ENCODE results near the gene GABRD.

Gene GABRD

DNA sequence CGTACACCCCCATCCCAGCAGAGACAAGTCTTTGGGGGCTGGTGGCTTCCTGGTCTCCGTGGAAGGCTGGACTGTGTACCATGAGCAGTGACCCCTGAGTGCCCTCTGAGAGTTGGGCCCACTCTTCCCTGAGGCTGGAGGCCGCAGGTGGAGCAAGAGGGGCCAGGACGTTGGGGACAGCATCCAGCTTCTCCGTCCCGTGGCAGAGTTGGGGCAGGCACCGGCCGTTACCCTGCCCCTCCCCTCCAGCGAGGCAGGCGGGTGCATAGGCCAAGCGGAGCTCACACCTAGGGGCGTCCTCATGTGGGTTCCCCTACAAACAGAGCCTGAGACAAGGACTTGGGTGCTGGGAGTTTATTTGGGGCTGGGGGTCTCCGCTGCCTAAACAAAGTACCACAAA lies 14.0 kb downstream of the GABRD start:
- no peak for DNase-seq (ENCODE audit: insufficient read length, low spot score)

DNA sequence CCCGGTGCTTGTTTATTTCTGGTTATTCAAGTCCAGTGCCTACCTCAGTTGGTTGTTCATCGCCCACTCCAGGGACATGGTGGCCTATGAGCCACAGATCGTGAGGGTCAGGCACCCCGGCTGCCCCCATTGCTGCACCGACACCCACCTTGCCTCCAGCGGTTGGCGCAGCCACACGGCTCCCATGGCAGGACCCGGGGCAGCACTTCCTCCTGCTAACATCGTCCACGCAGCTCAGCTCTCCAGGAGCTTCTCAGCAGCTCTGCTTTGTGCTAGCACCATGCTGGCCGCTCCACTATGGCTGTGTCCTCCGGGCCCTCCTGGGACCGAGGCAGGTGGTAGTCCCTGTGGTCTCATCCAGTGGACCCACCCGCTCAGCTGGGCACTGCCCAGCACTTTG lies 17.1 kb downstream of the GABRD start:
- FAIRE-seq (no peak), DNase-seq (ENCODE audit: insufficient read length, low spot score) (no peak)

More for the DNA sequence above, 14.0 kb downstream of the GABRD start:
- FAIRE-seq: no peak

DNA sequence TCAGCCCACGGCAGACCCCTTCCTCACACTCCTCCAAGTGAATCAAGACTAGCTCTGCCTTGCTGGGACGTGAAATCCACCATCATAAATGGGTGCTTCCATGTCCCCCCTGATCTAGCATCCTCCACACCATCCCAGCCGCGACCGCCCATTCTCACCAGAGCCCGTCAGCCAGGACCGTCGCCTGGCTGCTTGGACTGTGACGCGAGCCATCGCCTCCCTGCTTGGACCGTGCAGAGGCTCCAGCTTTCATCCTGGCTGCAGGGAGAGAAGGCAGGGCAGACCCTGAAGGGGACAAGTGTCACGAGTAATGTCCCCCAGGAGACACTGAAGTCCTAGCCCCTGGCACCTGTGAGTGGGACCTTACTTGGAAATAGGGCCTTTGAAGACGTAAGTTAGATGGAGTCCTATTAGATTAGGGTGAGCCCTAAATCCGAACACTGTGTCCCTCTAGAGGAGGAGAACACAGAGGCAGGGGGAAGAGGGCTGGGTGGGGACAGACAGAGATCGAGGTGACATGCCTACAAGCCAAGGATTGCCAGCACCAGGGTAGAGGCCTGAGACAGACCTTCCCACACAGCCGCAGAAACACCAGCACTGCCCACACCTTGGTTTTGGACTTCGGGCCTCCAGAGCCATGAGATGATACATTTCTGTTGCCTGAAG lies 18.3 kb downstream of the GABRD start:
- FAIRE-seq: no peak
- DNase-seq (ENCODE audit: insufficient read length, low spot score): no peak

DNA sequence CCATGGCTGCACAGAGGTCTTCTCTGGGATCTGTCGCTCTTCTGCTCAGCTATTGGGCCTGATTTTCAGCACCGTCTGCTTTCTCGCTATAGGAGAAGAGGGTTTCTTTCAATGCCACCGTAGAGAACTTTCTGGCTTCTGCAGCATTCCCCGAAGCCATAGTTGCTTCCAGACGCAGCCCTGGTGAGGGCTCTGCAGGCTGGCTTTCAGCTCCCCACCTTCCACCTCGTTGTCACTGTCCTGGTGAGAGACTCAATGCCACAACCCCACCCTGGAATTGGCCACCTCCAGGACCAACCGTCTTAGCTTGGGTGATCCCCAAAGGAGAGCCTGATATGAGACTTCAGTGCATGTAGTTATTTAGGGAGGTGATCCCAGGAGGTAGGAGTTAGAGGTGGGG lies 19.1 kb downstream of the GABRD start:
- DNase-seq (ENCODE audit: insufficient read length, low spot score) (no peak), FAIRE-seq (no peak)

DNA sequence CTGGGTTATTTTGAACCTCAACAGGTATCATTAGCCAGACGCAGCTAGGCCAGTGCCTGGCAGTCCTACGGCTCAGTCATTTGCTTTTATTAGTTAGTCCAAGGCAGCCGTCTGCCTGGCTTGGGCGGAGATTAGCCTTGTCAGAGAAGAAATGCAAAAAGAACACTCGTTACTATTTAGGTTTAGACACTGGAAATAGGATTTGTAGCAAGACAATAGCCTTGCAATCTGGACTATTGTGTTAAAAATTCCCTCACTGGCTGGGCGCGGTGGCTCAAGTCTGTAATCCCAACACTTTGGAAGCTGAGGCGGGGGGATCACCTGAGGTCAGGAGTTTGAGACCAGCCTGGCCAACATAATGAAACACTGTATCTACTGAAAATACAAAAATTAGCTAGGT lies 20.1 kb downstream of the GABRD start:
- FAIRE-seq: no peak

DNA sequence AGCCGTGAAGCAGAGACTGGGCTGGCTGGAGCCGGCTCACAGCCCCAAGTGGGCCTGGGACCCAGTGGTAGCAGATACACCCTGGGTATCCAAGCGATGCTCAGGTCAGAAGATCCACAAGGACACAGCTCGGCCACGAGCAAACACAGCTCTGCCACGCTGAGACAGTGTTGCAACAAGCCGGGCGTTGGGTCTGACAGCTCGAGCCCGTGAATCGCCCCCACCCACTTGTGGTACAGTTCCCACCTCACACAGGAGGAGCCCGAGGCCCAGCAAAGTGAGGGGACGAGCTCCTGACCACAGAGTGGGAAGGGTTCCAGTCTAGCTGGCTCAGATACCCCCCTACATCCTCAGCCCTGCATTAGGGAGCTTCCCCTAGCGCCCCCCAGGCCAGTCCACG lies 22.2 kb downstream of the GABRD start:
- no peak for DNase-seq (ENCODE audit: insufficient read length, low spot score)
- no peak for FAIRE-seq

More for the DNA sequence above, 20.1 kb downstream of the GABRD start:
- DNase-seq (ENCODE audit: insufficient read length, low spot score): no peak

DNA sequence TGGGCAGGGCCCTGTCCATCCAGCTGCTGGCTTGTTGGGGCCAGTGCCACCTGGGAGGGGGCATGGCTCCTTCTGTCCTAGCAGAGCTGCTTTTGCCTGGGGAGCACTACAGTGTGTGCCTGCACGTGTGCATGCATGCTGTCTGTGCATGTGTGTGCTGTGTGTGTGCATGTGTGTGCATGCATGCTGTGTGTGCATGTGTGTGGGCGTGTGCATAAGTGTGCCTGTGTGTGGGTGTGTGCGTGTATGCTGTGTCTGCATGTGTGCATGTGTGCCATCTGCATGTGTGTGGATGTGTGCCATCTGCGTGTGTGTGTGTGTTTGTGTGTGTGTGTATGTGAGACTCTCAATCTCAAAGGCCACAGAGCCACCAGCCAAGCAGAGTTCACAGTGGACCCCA lies 22.7 kb downstream of the GABRD start:
- DNase-seq (ENCODE audit: insufficient read length, low spot score) (no peak), FAIRE-seq (no peak)

DNA sequence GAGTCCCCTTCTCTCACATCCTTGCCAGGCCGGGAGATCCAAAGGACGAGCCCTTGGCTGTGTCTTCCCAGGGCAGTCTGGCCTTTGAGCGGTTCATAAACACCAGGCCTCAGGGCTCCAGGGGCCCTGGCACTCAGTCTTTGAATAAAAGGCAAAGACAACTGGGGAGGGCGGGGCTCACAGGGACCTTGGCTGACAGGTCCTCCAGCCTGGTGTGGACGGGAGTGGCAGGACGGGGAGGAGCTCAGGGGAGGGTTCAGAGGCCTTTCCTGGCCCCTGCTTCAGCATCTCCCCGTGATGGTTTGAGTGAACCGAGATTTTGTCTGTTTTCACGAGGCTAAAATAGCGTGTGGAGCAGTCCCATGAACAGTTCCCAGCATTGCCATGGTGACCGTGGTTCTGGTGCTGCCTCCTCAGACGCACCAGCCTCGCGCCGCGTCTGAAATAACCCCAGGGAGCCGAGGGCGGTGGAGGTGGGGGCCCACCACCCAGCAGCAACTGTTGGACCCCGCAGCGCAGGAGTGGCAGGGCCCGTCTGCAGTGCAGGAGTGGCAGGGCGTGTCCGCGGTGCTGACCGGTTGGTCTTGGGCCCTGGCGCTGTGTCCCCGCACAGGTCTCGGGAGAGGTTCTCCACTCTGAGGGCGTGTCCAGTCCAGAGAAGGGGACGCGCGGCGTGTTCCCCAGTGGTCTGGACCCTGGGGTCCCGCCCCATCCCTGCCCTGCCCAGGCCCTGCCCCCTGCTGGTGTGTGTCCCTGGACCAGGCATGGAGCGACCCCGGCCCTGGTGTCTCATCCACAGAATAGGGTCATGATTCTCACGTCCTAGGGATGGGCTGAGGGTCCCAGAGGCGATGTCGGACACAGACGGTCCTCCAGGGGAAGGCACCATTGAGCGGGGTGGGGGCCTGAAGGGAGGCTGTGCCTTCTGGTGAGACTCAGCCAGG lies 24.0 kb downstream of the GABRD start:
- DNase-seq (ENCODE audit: insufficient read length, low spot score): no peak
- FAIRE-seq: no peak

DNA sequence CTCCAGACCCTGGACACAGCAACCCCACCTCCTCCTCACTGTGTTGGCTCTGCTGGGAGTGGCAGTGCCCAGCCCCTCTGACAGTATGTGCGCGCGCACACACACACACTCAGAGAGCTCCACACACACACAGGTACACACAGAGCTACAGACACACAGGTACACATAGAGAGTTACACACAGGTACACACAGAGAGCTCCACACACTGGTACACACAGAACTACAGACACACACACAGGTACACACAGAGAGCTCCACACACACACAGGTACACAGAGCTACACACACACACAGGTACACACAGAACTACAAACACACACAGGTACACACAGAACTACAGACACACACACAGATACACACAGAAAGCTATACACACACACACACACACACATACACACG lies 24.7 kb downstream of the GABRD start:
- FAIRE-seq (no peak), DNase-seq (ENCODE audit: insufficient read length, low spot score) (no peak)

DNA sequence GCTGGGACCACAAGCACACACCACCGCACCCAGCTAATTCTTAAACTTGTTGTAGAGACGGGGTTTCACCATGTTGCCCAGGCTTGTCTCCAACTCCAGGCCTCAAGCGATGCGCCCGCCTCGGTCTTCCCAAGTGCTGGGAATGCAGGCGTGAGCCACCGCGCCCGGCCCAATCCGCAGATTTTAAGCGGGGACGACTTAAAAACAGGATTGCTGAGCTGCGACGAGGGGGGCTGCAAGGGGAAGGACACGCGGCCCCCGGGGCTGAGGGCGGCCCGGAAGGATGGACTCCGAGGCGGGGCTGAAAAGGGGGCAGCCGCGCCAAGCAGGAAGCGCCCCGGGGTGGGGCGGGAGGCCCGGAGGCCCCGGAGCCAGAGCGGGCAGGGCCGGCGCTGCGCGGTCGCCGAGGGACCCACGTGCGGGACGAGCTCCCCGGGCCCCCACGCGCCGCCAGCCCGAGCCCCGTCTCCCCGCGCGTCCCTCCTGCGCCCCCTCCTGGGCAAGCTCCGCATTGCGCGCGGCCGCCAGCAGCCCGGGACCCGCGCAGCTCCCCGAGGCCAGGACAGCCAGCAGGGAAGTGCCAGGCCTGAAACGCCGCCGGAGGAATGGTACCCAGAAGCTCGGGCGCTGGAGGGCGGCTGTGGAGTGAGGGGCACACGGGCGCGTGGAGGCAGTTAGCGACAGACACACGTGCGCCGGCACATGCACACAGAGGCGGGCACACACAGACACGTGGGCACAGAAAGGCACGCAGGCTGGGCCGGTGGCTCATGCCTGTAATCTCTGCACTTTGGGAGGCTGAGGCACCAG lies 25.6 kb downstream of the GABRD start:
- peak; percentile 78 for DNase-seq (ENCODE audit: insufficient read length, low spot score)
- FAIRE-seq: no peak

DNA sequence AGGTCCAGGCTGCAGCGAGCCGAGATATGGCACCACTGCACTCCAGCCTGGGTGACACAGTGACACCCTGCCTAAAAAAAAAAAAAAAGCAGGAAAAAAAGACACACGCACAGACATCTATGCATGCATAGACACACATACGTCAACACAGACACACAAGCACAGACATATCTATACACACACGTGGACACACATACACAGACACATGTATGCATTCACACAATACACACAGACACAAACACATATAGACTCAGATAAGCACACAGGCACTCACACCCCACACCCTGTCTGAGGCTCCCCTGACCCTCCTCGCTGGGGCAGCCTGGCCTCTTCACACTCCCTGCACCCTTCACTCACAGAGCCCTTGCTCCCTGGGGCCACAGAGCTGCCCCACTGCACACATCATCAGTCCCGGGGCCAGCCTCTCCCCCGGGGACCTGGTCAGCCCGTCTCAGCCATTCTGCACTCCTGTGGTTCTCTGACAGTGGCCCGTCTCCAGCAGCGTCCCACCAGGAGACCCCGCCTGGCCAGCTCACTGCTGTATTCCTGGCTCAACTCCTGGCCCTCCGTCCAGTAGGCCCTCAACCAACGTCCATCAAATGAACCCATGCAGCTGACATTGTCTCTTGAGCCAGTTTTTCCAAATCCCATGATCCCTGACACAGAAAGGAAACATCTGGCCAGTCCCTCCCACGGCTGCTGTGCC lies 26.5 kb downstream of the GABRD start:
- DNase-seq (ENCODE audit: insufficient read length, low spot score): no peak
- no peak for FAIRE-seq

DNA sequence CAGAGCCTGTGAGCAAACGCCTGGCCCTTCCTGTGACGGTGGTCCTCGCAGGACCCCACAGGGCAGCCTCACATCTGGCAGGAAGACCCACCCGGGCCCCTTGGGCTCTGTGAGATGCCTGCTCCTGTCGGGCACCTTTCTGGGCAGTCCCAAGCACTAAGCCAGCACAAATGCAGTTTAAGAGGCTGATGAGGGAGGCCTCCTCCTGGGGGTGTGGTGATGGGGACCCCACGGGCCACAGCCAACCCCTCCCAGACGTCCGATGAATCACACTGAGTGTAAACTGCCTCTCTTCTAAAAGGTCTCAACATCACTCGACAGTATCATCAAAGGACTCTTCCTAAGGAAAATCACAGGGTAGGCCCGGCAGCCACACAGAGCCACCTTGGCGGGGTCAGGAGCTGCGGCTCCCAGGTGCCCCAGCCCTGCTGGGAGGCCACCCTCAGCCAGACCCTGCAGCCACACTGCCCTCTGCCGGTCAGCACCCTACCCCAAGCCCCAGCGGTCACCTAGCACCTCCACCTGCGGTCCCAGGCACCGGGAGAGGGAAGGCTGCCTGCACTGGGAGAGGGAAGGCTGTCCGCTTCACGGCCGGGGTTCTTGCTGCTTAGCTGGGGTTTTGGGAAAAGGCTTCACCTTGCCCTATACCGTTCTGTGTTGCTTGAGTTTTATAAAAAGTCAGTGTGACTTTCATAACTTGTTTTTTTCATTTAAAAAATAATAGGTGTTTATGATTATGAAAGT lies 27.2 kb downstream of the GABRD start:
- no peak for FAIRE-seq
- DNase-seq (ENCODE audit: insufficient read length, low spot score): peak; percentile 64

DNA sequence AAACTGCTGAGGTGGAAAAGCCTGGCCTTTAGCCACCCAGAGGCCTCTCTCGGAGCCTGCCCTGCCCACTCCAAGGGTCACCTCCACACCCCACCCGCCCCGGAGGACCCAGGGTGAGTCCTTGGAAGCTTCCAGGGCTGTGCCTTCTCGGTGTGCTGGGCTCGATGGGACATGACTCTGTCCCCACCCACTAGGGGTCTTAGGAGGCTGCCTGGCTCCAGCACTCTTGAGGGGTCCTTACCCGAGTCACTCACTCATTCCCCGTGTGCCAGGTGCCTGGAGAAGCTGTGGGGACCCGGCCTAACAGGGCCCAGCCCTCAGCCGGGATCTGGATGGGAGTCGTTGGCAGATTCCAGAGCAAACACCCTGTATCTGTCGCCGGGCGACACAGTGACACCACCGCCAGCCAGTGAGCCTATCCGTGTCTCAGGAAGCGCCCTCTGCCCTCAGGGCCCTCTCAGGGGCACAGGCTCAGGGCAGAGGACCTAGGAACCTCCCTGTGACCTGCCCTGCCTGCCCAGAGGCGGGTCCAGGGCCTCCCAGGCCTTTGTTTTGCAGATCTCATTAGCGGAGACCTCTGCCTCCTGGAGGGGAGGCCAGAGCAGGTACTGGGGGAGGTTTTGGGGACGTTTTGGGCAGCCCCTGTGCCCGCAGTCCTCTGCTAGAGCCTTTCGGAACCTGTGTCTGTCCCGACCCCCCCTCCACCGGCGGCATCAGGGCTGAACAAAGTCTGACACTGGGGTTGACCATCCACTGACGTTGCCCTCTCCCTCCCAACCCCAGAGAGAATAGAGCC lies 28.0 kb downstream of the GABRD start:
- no peak for DNase-seq (ENCODE audit: insufficient read length, low spot score)
- FAIRE-seq: no peak

DNA sequence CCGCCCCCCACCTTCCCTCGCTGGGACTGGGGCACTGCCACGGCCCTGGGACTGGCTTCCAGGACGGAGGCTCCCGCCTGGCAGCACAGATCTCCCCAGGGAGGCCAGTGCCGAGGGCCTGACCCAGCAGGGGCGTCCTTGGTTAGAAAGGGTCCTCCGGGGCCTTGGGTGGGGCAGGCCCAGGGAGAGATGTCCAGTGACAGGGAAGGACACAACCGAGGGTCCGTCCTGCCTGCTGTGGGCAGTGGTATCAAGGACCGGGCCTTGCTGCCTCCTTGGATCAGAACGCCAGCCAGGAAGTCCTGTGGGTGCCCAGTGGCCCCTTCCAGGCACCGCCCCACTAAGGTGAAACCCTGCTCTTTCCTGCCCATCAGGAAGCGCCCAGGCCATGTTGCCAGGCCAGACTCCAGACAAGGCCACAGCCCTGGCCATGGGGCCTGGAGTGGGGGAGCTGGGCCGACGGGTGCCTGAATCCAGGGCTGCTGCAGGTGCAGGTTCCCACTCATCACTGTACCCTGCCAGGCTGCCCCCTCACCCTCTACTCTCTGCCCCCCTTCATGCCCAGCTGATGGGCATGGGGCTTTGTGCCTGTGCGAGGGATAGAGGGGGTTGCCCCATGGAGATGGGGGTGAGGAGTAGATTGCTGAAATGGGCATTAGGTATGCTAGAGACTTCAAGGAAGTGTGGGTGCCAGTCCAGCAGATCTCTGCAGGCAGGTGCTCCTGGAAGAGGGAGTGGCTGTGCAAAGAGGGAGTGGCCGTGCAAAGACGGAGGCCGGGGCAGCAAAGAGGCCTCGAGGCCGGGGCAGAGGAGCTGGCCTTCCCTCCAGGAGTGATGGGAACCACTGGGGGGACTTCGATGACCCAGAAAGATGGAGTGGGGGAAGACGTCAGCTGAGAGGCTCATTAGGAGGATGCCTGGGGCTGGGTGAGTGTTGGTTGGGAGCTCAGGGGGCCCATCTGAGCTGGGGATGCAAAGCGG lies 28.9 kb downstream of the GABRD start:
- FAIRE-seq (no peak), DNase-seq (ENCODE audit: insufficient read length, low spot score) (no peak)

DNA sequence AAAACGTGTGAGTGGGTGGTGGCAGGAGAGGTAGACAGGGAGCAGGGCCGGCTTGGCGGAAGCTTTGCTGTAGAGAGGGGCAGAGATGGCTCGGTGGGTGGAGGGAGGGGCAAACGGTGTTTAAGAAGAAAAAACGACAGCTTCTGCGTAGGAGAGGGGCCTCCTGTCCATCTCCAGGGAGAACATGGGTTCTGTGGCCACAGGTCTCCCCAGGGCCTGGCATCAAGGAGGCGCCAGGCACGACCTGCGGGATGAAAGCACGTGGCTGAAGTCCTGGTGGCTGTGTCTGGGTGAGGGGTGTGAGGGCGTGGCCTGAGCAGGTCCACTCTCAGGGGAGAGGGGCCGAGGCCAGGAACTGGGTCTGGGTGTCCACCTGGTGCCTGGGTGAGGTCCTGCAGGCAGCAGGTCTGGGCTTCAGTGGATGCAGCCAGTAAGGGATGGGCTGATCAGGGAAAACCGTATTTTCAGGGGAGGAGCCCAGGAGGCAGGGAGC lies 30.1 kb downstream of the GABRD start:
- FAIRE-seq (no peak), DNase-seq (ENCODE audit: insufficient read length, low spot score) (no peak)

DNA sequence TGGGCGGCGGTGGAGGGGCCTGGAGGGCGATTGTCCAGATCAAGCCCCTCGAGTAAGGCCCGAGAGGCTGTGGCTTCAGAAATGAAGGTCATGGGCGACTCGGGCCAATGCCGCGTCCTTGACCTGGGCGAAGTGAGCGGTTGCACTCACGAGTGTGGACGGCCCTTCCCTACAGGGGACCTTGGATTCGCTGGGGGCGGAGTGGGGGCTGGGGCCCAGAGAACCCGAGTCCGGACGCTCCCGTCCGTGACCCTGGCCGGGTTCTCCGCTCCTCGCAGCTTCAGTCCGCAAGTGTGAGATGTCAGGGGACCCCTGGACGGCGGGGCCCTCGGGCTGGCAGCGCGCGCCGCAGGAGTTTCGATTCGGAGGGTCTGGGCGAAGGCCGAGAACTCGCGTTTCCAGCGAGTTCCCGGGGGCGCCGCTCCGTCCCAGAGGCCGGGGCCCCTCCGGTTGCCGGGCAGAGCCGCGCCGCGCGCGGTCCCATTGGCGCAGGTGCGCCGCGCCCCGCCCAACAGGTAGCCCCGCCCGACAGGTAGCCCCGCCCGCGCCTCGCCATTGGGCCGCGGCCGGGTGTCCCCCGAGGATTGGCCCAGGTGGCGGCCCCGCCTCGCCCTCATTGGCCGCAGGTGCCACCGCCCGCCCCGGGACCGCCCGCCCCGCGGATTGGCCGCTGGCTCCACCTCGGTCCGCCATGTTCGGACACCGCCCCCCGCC lies 30.7 kb downstream of the GABRD start, which contains the start of gene PRKCZ:
Gene PRKCZ (plus strand): TSS at position 694 of the 714 bp plus-strand sequence. CDS start 220 bp downstream, outside the sequence.
- peak; percentile 69 for DNase-seq (ENCODE audit: insufficient read length, low spot score)
- no peak for FAIRE-seq

DNA sequence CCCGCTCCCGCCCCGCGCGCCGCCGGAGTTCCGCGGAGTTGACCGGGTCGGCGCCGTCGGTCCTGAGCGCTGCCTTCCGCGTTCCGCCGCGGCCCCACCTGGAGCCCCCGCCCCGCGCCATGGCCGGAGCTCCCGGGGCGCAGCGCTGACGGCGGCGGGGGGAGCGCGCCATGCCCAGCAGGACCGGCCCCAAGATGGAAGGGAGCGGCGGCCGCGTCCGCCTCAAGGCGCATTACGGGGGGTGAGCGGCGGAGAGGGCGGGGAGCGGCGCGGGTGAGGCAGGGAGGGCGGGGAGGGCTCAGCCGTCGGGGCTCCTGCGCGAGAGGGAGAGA lies 31.3 kb downstream of the GABRD start:
- FAIRE-seq: no peak
- DNase-seq (ENCODE audit: insufficient read length, low spot score): no peak
